Measurements from ENCODE around the gene DNAJC13.

DNA sequence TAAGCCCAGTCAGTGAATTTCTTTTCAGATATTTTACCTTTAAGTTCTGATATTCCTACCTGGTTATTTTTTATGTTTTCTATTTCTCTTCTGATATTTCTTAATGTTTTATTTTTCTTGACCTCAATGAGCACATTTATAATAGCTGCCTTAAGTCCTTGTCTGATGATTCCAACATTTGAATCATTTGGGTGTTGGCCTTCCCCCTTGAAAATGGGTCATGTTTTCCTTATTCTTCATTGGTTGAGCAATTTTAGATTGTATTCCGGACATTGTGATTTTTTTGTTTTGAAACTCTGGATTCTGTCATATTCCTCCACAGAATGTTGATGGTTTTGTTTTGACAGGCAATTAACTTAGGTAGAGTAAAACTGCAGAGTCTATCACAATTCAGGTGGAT, 170.1 kb downstream of the DNAJC13 start:
- TF ChIP-seq POLR2AphosphoS5 (IDR thresholded peaks at IDR 0.05) = no peak
- TF ChIP-seq, protein P1, sequence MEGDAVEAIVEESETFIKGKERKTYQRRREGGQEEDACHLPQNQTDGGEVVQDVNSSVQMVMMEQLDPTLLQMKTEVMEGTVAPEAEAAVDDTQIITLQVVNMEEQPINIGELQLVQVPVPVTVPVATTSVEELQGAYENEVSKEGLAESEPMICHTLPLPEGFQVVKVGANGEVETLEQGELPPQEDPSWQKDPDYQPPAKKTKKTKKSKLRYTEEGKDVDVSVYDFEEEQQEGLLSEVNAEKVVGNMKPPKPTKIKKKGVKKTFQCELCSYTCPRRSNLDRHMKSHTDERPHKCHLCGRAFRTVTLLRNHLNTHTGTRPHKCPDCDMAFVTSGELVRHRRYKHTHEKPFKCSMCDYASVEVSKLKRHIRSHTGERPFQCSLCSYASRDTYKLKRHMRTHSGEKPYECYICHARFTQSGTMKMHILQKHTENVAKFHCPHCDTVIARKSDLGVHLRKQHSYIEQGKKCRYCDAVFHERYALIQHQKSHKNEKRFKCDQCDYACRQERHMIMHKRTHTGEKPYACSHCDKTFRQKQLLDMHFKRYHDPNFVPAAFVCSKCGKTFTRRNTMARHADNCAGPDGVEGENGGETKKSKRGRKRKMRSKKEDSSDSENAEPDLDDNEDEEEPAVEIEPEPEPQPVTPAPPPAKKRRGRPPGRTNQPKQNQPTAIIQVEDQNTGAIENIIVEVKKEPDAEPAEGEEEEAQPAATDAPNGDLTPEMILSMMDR (IDR thresholded peaks at IDR 0.05) = no peak

Data from transverse colon (tissue), 4 donors.